Raji (cell line): ENCODE measurements around the gene KCNQ1OT1.

Source experiments
- POLR2A ChIP-seq: IDR thresholded peaks from 2 replicates; pipeline ENCODE4 v1.6.1; 2011; ENCODE audit warnings: low read depth, low read length, control low read depth; ENCODE audit not compliant: insufficient read depth

The KCNQ1OT1 gene

GRCh38 chr11:2691991-2692875 lies 7.6 kb downstream of the KCNQ1OT1 start:
- no peak for TF ChIP-seq POLR2A

- no peak for TF ChIP-seq POLR2A
These were observed 8.4 kb downstream of the KCNQ1OT1 start for GRCh38 chr11:2691355-2691761.

GRCh38 chr11:2690596-2691354 lies 9.0 kb downstream of the KCNQ1OT1 start:
- no peak for TF ChIP-seq POLR2A

GRCh38 chr11:2689651-2690575 lies 9.9 kb downstream of the KCNQ1OT1 start:
- TF ChIP-seq POLR2A, result no peak

GRCh38 chr11:2688381-2689231 lies 11.2 kb downstream of the KCNQ1OT1 start:
- no peak for TF ChIP-seq POLR2A

- no peak for TF ChIP-seq POLR2A
These were observed 12.0 kb downstream of the KCNQ1OT1 start for GRCh38 chr11:2687782-2688191.

- TF ChIP-seq POLR2A, result no peak
These were observed 12.6 kb downstream of the KCNQ1OT1 start for GRCh38 chr11:2687223-2687530.

GRCh38 chr11:2686360-2687222 lies 13.2 kb downstream of the KCNQ1OT1 start:
- no peak for TF ChIP-seq POLR2A

- no peak for TF ChIP-seq POLR2A
These were observed 14.0 kb downstream of the KCNQ1OT1 start for GRCh38 chr11:2685566-2686359.

- TF ChIP-seq POLR2A, result no peak
These were observed 14.7 kb downstream of the KCNQ1OT1 start for GRCh38 chr11:2685051-2685450.

- no peak for TF ChIP-seq POLR2A
These were observed 15.2 kb downstream of the KCNQ1OT1 start for GRCh38 chr11:2684581-2684980.

GRCh38 chr11:2683806-2684205 lies 16.0 kb downstream of the KCNQ1OT1 start:
- TF ChIP-seq POLR2A, result no peak
